ENCODE results near the gene TAOK1. TPM values are rescaled to one million over a fixed set of nuclear protein-coding genes. Genes with fewer than 3 reads are reported as not detected.

TAOK1 gene
- total and polyA plus RNA-seq, 10 of the 15 experiments (the other 5 are each of a cell fraction or from before 2014, with no cell fraction given): 2.0 to 27.1 (median 11.8) TPM

GRCh38 chr17:29567554-29568330 lies 177.6 kb downstream of the TAOK1 start (continued):
- TF ChIP-seq, protein P1, sequence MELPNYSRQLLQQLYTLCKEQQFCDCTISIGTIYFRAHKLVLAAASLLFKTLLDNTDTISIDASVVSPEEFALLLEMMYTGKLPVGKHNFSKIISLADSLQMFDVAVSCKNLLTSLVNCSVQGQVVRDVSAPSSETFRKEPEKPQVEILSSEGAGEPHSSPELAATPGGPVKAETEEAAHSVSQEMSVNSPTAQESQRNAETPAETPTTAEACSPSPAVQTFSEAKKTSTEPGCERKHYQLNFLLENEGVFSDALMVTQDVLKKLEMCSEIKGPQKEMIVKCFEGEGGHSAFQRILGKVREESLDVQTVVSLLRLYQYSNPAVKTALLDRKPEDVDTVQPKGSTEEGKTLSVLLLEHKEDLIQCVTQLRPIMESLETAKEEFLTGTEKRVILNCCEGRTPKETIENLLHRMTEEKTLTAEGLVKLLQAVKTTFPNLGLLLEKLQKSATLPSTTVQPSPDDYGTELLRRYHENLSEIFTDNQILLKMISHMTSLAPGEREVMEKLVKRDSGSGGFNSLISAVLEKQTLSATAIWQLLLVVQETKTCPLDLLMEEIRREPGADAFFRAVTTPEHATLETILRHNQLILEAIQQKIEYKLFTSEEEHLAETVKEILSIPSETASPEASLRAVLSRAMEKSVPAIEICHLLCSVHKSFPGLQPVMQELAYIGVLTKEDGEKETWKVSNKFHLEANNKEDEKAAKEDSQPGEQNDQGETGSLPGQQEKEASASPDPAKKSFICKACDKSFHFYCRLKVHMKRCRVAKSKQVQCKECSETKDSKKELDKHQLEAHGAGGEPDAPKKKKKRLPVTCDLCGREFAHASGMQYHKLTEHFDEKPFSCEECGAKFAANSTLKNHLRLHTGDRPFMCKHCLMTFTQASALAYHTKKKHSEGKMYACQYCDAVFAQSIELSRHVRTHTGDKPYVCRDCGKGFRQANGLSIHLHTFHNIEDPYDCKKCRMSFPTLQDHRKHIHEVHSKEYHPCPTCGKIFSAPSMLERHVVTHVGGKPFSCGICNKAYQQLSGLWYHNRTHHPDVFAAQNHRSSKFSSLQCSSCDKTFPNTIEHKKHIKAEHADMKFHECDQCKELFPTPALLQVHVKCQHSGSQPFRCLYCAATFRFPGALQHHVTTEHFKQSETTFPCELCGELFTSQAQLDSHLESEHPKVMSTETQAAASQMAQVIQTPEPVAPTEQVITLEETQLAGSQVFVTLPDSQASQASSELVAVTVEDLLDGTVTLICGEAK (IDR thresholded peaks at IDR 0.05; ENCODE audit: borderline replicate concordance): no peak
- 0 out of 4 replicates have a peak, but pooled peaks of 1 of the 2 experiments have one; percentile 10 for TF ChIP-seq IKZF2 (IDR thresholded peaks at IDR 0.05)

DNA sequence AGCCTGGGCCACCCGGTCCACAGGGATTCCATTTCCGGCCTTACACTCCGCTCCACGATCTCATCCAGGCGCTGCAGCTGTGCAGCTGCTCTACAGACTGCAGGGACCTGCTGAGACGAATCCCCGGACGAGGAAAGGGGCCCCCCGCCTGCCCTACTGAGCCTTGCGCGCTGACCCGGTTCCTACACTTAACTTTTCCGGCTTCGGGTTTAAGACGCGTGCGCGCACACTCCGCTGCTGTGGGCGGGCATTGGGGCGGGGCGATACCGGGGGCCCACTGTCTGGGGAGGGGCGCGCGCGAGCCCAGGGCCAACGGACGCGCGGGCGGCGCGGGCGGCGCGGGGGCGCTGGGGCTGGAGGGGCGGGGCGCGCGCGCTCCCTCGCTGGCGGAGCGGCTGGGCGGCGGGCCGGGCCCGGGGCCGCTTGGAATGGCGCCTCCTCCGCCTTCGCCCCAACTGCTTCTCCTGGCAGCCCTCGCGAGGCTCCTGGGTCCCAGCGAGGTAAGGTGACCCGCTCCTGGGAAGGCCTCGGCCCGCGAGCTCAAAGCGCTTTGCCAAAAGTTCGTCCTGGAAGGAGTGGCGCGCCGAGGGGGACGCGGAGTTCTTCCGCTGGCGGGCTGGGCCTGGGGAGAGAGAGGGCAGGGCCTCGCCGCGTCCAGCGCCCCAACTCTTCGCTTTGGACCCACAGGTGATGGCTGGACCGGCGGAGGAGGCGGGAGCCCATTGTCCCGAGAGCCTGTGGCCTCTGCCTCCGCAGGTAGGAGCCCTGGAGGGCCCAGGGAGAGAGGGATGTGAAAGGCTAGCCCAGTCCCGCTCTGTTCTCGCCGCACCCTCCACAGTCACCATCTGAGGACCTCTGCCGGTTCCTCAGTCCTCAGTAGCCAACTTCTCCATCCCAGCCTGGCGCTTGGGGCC lies 178.4 kb downstream of the TAOK1 start, which contains the start of gene TP53I13:
TSS of gene TP53I13 (plus strand) at position 371 of the 914 bp plus-strand sequence. CDS start at position 429, 58 bp downstream.
- FAIRE-seq (no peak), DNase-seq (ENCODE audit: low read depth, low spot score) (no peak), ATAC-seq (peak; percentile 64)
- no TSS peak for BruUV-seq (replicated peaks)
- Histone ChIP-seq H3K4me3 (peak within 1 kb of the TSS; percentile 96), H3K9me3 (replicated peaks; ENCODE audit: control insufficient read depth, insufficient read depth, low read length) (no peaks in the 10 kb centered on the region), H3K9ac (ENCODE audit: control insufficient read depth, insufficient read depth, low read length) (peak within 1 kb of the TSS; percentile 76), H3K36me3 (ENCODE audit: control insufficient read depth in 2 of 2, insufficient read depth in 2 of 2, low read length in 1 of 2) (no peaks in the 10 kb centered on the region), H3K27me3 (replicated peaks in 1 of 2; ENCODE audit: control insufficient read depth in 2 of 2, insufficient read depth in 2 of 2, low read length in 1 of 2) (no peaks in the 10 kb centered on the region), H3K79me2 (ENCODE audit: control insufficient read depth, insufficient read depth, low read length) (peaks cover 7% of the 10 kb centered on the region; the same call in 1 of the 2 replicates), H3K4me1 (ENCODE audit: control insufficient read depth, insufficient read depth, low read length) (peaks cover 6% of the 10 kb centered on the region; the same call in 1 of the 2 replicates), H2AFZ (ENCODE audit: control insufficient read depth, low read depth, low read length) (peak within 1 kb of the TSS; percentile 97), H4K20me1 (ENCODE audit: control insufficient read depth, insufficient read depth) (no peaks in the 10 kb centered on the region), H3K4me2 (ENCODE audit: control insufficient read depth, insufficient read depth) (peak within 1 kb of the TSS; percentile 97), H3K27ac (ENCODE audit: control insufficient read depth, insufficient read depth) (peak within 1 kb of the TSS; percentile 81)
- ChIA-PET POLR2A (interaction anchor here (0.7 to 1.0 kb wide), 2 partner anchors 8 to 395 kb away, joined by 3 to 5 read pairs; no protein-coding TSS in a partner anchor), SMC1A (ENCODE audit: uncharacterized antibody, unreplicated experiment) (interaction anchor here (1.3 to 1.6 kb wide), 3 partner anchors 19 to 363 kb away, joined by 3 read pairs; no protein-coding TSS in a partner anchor), CTCF (interaction anchor here (0.7 to 6.2 kb wide), 9 partner anchors 8 to 198 kb away, joined by 3 to 57 read pairs (median 5); partner anchors contain the start of gene ANKRD13B), RAD21 (ENCODE audit: unreplicated experiment) (interaction anchor here (0.7 to 3.9 kb wide), 6 partner anchors 11 to 420 kb away, joined by 3 to 20 read pairs (median 4); no protein-coding TSS in a partner anchor)
- in situ Hi-C loops (cut with MboI) (no loop called here), intact Hi-C loops (cut with micrococcal nuclease; ENCODE audit: unreplicated experiment) (no loop called here)
- 3% methylated on average over 53 of the region's 85 CpGs for WGBS (ENCODE audit: insufficient coverage, insufficient replicate concordance, low lambda C conversion rate, missing lambda C conversion rate)
- no peak for TF ChIP-seq ETV6 (conservative IDR thresholded peaks at IDR 0.05 in 1 of 2, IDR thresholded peaks at IDR 0.05 in 1 of 2; ENCODE audit: borderline replicate concordance in 1 of 2, low read depth in 1 of 2)
- TF ChIP-seq, protein P2, sequence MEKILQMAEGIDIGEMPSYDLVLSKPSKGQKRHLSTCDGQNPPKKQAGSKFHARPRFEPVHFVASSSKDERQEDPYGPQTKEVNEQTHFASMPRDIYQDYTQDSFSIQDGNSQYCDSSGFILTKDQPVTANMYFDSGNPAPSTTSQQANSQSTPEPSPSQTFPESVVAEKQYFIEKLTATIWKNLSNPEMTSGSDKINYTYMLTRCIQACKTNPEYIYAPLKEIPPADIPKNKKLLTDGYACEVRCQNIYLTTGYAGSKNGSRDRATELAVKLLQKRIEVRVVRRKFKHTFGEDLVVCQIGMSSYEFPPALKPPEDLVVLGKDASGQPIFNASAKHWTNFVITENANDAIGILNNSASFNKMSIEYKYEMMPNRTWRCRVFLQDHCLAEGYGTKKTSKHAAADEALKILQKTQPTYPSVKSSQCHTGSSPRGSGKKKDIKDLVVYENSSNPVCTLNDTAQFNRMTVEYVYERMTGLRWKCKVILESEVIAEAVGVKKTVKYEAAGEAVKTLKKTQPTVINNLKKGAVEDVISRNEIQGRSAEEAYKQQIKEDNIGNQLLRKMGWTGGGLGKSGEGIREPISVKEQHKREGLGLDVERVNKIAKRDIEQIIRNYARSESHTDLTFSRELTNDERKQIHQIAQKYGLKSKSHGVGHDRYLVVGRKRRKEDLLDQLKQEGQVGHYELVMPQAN (conservative IDR thresholded peaks at IDR 0.05): peak; percentile 48; the same call in 1 of the 2 replicates
- TF ChIP-seq BHLHE40 (IDR thresholded peaks at IDR 0.05; ENCODE audit: borderline replicate concordance in 1 of 2, low read depth in 2 of 2, low read length in 1 of 2): peak in 1 of 2 experiments; percentile 60; a peak in 1 of 4 replicates
- no peak for TF ChIP-seq TBL1XR1 (IDR thresholded peaks at IDR 0.05; ENCODE audit: low read depth, low read length)
- no peak for TF ChIP-seq NFYA (IDR thresholded peaks at IDR 0.05; ENCODE audit: borderline replicate concordance, low read depth, low read length)
- TF ChIP-seq EP300 (IDR thresholded peaks at IDR 0.05; ENCODE audit: borderline replicate concordance in 1 of 2, control insufficient read depth in 1 of 2, low read depth in 2 of 2, low read length in 2 of 2): no peak
- peak; percentile 68 for TF ChIP-seq POLR2AphosphoS5 (IDR thresholded peaks at IDR 0.05; ENCODE audit: low read length)
- TF ChIP-seq SUPT20H (IDR thresholded peaks at IDR 0.05; ENCODE audit: borderline replicate concordance, control insufficient read depth, low read depth, low read length): no peak
- TF ChIP-seq RAD51 (IDR thresholded peaks at IDR 0.05): no peak

Data from GM12878 (cell line).